Astrocyte of the spinal cord (primary cell): ENCODE measurements around the gene UNC5C.

ENCODE experiments used
- DNase-seq: peaks from one replicate; pipeline ENCODE4 v3.0.0; 2011; ENCODE audit warnings: low read depth, low spot score
- H3K4me3 ChIP-seq: 2 replicates; pipeline ENCODE4 v1.5.1; 2011; ENCODE audit warnings: low read depth, mild to moderate bottlenecking, low read length, moderate library complexity
- in situ Hi-C: cut with HindIII; loops from 2 replicates; pipeline ENCODE4 v1.10.0; 2017; ENCODE audit warnings: low sequenced_read_pairs
- TF ChIP-seq, protein P1 (sequence below): IDR thresholded peaks from 2 replicates; pipeline ENCODE4 v1.5.1; 2012; ENCODE audit warnings: low read depth, mild to moderate bottlenecking, low read length, inconsistent platforms

UNC5C gene

DNA sequence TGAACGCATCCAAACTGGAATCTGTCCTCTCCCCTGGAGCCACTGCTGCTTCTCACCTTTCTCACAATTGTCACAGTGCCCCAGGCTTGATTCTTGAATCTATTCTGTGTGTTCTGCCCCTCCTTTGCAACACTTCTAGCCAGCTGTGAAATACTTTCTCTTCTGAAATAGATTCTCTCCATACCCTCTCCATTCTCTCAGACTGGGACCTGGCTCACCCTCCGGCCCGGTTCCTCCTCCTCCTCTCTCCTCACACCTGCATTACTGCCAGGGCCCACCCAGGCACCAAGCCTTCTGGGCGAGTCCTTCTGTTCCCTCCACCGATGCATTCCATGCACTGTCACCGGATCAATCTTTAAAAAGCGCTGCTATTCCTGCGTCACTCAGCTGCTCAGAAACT lies 336.1 kb downstream of the UNC5C start:
- in situ Hi-C loops, result no loop called here
- no peak overlapping the region for H3K4me3 ChIP-seq
- TF ChIP-seq, protein P1, sequence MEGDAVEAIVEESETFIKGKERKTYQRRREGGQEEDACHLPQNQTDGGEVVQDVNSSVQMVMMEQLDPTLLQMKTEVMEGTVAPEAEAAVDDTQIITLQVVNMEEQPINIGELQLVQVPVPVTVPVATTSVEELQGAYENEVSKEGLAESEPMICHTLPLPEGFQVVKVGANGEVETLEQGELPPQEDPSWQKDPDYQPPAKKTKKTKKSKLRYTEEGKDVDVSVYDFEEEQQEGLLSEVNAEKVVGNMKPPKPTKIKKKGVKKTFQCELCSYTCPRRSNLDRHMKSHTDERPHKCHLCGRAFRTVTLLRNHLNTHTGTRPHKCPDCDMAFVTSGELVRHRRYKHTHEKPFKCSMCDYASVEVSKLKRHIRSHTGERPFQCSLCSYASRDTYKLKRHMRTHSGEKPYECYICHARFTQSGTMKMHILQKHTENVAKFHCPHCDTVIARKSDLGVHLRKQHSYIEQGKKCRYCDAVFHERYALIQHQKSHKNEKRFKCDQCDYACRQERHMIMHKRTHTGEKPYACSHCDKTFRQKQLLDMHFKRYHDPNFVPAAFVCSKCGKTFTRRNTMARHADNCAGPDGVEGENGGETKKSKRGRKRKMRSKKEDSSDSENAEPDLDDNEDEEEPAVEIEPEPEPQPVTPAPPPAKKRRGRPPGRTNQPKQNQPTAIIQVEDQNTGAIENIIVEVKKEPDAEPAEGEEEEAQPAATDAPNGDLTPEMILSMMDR, result no peak
- DNase-seq, result no peak

DNA sequence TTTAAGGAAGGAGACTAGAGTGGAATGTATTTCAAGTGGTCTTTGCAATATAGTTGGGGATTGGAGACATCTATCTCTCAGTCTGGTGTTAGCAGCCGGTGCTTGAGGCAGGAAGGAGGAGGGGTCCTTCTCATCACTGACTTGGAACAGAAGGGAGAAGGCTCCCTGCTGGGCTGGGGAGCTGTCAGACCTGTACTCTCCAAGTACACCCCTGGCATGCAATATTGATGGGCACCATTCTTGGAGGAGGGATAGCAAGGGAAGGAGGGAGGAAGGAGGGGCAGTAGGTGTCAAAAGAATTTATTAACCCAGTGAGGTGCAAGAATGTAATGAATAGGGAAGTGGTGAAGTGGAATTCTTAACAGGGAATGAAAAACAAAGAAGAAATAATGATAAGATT lies 338.8 kb downstream of the UNC5C start:
- DNase-seq, result no peak
- in situ Hi-C loops, result no loop called here
- no peak overlapping the region for H3K4me3 ChIP-seq
- TF ChIP-seq, protein P1, result no peak

DNA sequence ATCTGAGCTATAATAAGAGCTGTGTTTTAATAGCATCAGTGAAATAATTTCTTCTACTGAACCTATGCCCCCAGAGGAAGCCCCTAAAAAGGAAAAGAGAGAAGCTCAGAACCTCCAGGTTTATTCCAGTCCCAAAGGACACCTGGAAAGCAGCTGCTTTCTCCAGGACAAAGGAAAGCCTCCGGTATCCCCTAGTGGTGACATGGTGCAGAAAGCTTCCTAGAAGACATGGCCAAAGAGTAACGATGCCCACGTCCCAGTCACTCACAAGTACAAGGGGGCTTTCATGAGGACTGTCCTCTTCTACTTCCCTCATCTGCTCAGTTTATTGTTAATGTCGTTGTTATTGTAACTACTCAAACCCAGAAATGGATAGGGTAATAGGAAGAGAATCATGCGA lies 343.9 kb downstream of the UNC5C start:
- DNase-seq, result no peak
- TF ChIP-seq, protein P1, result peak; percentile 43
- no peak overlapping the region for H3K4me3 ChIP-seq
- in situ Hi-C loops, result no loop called here

DNA sequence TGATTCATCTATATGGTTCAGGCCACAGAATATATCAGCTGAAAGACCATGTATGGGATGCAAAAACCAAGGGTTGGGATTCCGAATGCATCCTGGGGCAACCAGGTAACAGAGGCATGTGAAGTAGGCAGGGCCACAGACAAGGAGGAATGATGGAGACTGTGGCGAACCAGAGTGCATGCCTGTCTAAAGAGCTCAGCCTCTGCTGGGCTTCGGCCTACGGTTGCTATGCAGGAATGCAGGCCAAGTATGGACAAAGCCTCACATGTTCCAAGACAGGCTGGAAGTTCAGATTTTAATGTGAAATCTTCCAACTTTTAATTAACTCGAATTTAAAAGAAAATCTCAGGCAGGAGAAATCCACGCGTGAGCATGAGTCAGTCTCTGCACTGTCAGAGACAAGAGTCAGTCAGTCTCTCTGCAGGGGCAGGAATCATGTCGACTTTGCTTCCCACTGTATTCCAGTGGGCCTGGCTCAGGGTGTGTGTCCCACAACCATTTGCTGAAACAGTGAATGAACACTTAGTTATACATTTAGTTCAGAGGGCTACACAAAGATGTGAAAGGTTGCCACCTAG lies 344.4 kb downstream of the UNC5C start:
- in situ Hi-C loops, result no loop called here
- TF ChIP-seq, protein P1, result no peak
- no peak overlapping the region for H3K4me3 ChIP-seq
- peak; percentile 24 for DNase-seq

DNA sequence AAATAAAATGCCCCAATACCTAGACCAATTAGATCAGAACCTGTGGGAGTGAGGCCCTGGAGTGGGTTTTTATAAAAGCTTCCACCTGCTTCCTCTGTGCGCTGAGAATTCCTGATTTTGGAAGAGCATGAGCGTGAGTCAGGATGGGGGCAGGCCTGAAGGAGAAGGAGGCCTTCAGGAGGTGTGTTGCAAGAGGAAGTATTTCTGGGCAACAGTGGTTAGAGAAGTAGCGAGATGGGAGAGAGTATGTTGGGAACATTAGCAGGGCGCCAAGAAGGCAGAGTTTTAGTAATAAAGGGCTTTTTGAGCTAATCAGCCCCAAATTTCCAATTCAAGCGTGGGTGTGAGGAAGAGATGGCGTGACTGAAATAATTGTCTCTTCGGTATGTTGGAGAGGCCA lies 349.8 kb downstream of the UNC5C start:
- in situ Hi-C loops, result no loop called here
- TF ChIP-seq, protein P1, result no peak
- no peak overlapping the region for H3K4me3 ChIP-seq
- no peak for DNase-seq

DNA sequence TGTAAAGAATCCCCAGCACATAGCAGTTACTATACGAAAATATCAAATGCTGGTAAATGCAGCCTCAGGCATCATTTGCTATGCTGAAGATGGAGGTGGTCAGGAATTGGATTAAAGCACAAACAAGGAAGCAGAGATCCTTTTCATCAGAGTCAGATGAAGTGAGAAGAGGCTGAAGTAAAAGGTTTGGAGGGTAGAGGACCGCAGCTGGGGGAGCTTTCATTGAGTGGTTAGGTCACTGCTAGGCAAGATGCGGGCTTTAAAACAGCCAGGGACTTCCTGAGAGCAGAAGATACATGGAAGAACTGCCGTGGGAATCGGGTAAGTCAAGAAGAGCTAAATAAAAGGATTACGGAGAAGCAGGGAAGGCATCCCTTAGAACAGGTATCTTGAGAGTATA lies 351.4 kb downstream of the UNC5C start:
- H3K4me3 ChIP-seq, result no peak overlapping the region
- in situ Hi-C loops, result no loop called here
- no peak for DNase-seq
- TF ChIP-seq, protein P1, result no peak
